RWPE1 (cell line): ENCODE measurements around the gene CDC42SE2.

Source experiments
- CTCF ChIA-PET: fragments of 350-600 bp; sonication (Branson Sonifier 250); formaldehyde crosslinking; extraction: SDS; loops from one replicate; lab custom pipeline; 2021; lab: Yijun Ruan, JAX
- POLR2A ChIA-PET: fragments of 400-600 bp; formaldehyde crosslinking; extraction: SDS; loops from one replicate; lab custom pipeline; 2020; ENCODE audit warnings: antibody characterized with exemption; ENCODE audit not compliant: low non-redundant PET; lab: Yijun Ruan, JAX
- DNase-seq: peaks from one replicate; pipeline ENCODE4 v3.0.0; 2012; ENCODE audit warnings: low spot score
- H3K27ac ChIP-seq: fragments of 450-650 bp; 2 replicates; pipeline ENCODE4 v1.5.1; 2017
- CTCF ChIP-seq: fragments of 450-650 bp; conservative IDR thresholded peaks from 2 replicates; pipeline ENCODE4 v1.5.1; 2017; ENCODE audit warnings: low read depth, mild to moderate bottlenecking

CDC42SE2 gene

GRCh38 chr5:131423056-131423455 is 159.2 kb downstream of the CDC42SE2 start:
- peak; percentile 36 for TF ChIP-seq CTCF
- peak; percentile 37 for DNase-seq
- ChIA-PET POLR2A (interaction anchor here (0.6 kb wide), 1 partner anchor 188 kb away, joined by 3 read pairs; no protein-coding TSS in a partner anchor), CTCF (interaction anchor here (0.5 to 0.9 kb wide), 6 partner anchors 24 to 646 kb away, joined by 3 to 6 read pairs (median 4); no protein-coding TSS in a partner anchor)
- H3K27ac ChIP-seq: no peak overlapping the region

- no peak overlapping the region for H3K27ac ChIP-seq
- TF ChIP-seq CTCF: no peak
- DNase-seq: no peak
- ChIA-PET CTCF (no interaction called here), POLR2A (no interaction called here)
Observed at GRCh38 chr5:131426011-131426410, 162.2 kb downstream of the CDC42SE2 start.

- DNase-seq: no peak
- H3K27ac ChIP-seq: no peak overlapping the region
- ChIA-PET POLR2A (no interaction called here), CTCF (interaction anchor here (0.5 to 0.8 kb wide), 2 partner anchors 319 to 763 kb away, joined by 3 to 7 read pairs; no protein-coding TSS in a partner anchor)
- TF ChIP-seq CTCF: no peak
Observed at GRCh38 chr5:131430794-131431193, 166.9 kb downstream of the CDC42SE2 start.

GRCh38 chr5:131431794-131432193 is 167.9 kb downstream of the CDC42SE2 start:
- no peak for TF ChIP-seq CTCF
- no peak for DNase-seq
- CTCF ChIA-PET: no interaction called here
- POLR2A ChIA-PET: no interaction called here
- H3K27ac ChIP-seq: no peak overlapping the region

- DNase-seq: no peak
- TF ChIP-seq CTCF: no peak
- ChIA-PET CTCF (no interaction called here), POLR2A (no interaction called here)
- no peak overlapping the region for H3K27ac ChIP-seq
Observed at GRCh38 chr5:131433109-131433508, 169.3 kb downstream of the CDC42SE2 start.

GRCh38 chr5:131436081-131436480 is 172.2 kb downstream of the CDC42SE2 start:
- no peak overlapping the region for H3K27ac ChIP-seq
- no peak for DNase-seq
- CTCF ChIA-PET: interaction anchor here (0.6 kb wide), 3 partner anchors 727 to 1665 kb away, joined by 3 to 8 read pairs (median 4); no protein-coding TSS in a partner anchor
- POLR2A ChIA-PET: no interaction called here
- TF ChIP-seq CTCF: no peak
